HepG2 (cell line): ENCODE measurements around the gene DBN1. TPM values are rescaled to one million over a fixed set of nuclear protein-coding genes. Genes with fewer than 3 reads are reported as not detected.
A peak's percentile ranks its signal among the peaks of the same experiment; 100 is the strongest.

Source experiments
- ATAC-seq: fragments of 200-7000 bp; cut with Tn5 transposase; 3 replicates; pipeline ENCODE4 v1.9.1; 2020; ENCODE audit warnings: mild to moderate bottlenecking, moderate library complexity
- BruUV-seq: library from RNA; stranded (reverse); fragments of 400-500 nt; replicated peaks from 2 replicates; lab custom pipeline; 2021; lab: Mats Ljungman, UMichigan
- CTCF ChIA-PET: fragments of 300-600 bp; formaldehyde crosslinking; extraction: SDS; loops from one replicate; lab custom pipeline; 2021; ENCODE audit warnings: low total read pairs, inconsistent platforms, low intra/inter-chr PET ratio; lab: Yijun Ruan, JAX
- POLR2A ChIA-PET: fragments of 350-600 bp; sonication (Branson Sonifier 250); formaldehyde crosslinking; loops from one replicate; lab custom pipeline; 2020; ENCODE audit warnings: antibody characterized with exemption, inconsistent platforms; lab: Yijun Ruan, JAX
- DNase-seq: peaks from one replicate; pipeline ENCODE4 v3.0.0-alpha.2; 2015; ENCODE audit warnings: low spot score
- FAIRE-seq: peaks from 3 replicates; lab custom pipeline; 2011; peaks lifted over from hg19 to GRCh38; lab: Jason Lieb, UNC
- H2AFZ ChIP-seq: one replicate; pipeline ENCODE4 v1.6.1; 2011; ENCODE audit warnings: low read length, inconsistent platforms
- H3K27ac ChIP-seq: fragments of 300-600 bp; 3 replicates; pipeline ENCODE4 v1.8.0; 2011; ENCODE audit warnings: mixed run types, mild to moderate bottlenecking, mixed read lengths, low read length, inconsistent platforms; ENCODE audit not compliant: insufficient read depth; ENCODE audit errors: extremely low read length
- H3K27me3 ChIP-seq, 2 experiments: fragments of 200-600 bp in 1 of 2; 2 replicates in 1 of 2; 3 replicates in 1 of 2; pipeline versions ENCODE4 v1.6.0 to v1.8.0; 2011; ENCODE audit warnings: low read length in 2 of 2, mild to moderate bottlenecking in 2 of 2, moderate library complexity in 2 of 2, inconsistent platforms in 1 of 2; ENCODE audit not compliant: insufficient read depth in 2 of 2, control insufficient read depth in 1 of 2
- H3K36me3 ChIP-seq, 2 experiments: fragments of 200-600 bp in 1 of 2; replicated peaks in 1 of 2; 2 replicates in 1 of 2; 3 replicates in 1 of 2; pipeline versions ENCODE4 v1.5.1 to v1.8.0; 2011; ENCODE audit warnings: low read length in 2 of 2, inconsistent platforms in 1 of 2; ENCODE audit not compliant: insufficient read depth in 2 of 2, control insufficient read depth in 1 of 2
- H3K4me1 ChIP-seq: 2 replicates; pipeline ENCODE4 v1.5.1; 2012; ENCODE audit warnings: low read length, inconsistent platforms; ENCODE audit not compliant: insufficient read depth
- H3K4me2 ChIP-seq: 2 replicates; pipeline ENCODE4 v1.6.0; 2011; ENCODE audit warnings: low read depth, low read length, inconsistent platforms
- H3K4me3 ChIP-seq, 3 experiments: fragments of 200-600 bp in 1 of 3; sonication (generic), shearing (Covaris generic) in 1 of 3; replicated peaks in 1 of 3; 2 replicates each; pipeline ENCODE4 v1.5.1; 2011 to 2016; ENCODE audit warnings: low read length in 3 of 3, inconsistent platforms in 2 of 3, low read depth in 2 of 3, mild to moderate bottlenecking in 2 of 3, control low read depth in 1 of 3, mixed read lengths in 1 of 3; ENCODE audit not compliant: insufficient read depth in 1 of 3
- H3K79me2 ChIP-seq: one replicate; pipeline ENCODE4 v1.6.1; 2011; ENCODE audit warnings: low read length, inconsistent platforms; ENCODE audit not compliant: insufficient read depth
- H3K9ac ChIP-seq: 2 replicates; pipeline ENCODE4 v1.6.0; 2011; ENCODE audit warnings: mild to moderate bottlenecking, low read depth, low read length, inconsistent platforms; ENCODE audit not compliant: insufficient read depth
- H3K9me3 ChIP-seq: 2 replicates; pipeline ENCODE4 v1.5.1; 2012; ENCODE audit warnings: mild to moderate bottlenecking, low read length
- H4K20me1 ChIP-seq: 2 replicates; pipeline ENCODE4 v1.6.0; 2011; ENCODE audit warnings: inconsistent platforms, mild to moderate bottlenecking, low read length, moderate library complexity; ENCODE audit not compliant: insufficient read depth
- AGO2 ChIP-seq: fragments of 200-400 bp; formaldehyde crosslinking; optimal IDR thresholded peaks from 2 replicates; pipeline ENCODE3; 2017; ENCODE audit warnings: mild to moderate bottlenecking, low read depth, low read length, moderate library complexity
- AHR ChIP-seq: IDR thresholded peaks from 2 replicates; pipeline ENCODE4 v1.6.1; 2018; ENCODE audit warnings: missing genetic modification reagents, missing compliant biosample characterization
- NR2F2 ChIP-seq: IDR thresholded peaks from 2 replicates; pipeline ENCODE4 v1.6.1; 2012; ENCODE audit warnings: low read depth, inconsistent platforms, borderline replicate concordance
- ZNF225 ChIP-seq: sonication (generic); formaldehyde crosslinking; IDR thresholded peaks from 2 replicates; pipeline ENCODE4 v1.4.0; 2020; ENCODE audit warnings: mild to moderate bottlenecking, missing genetic modification reagents
- ZNF839 ChIP-seq: sonication (generic); formaldehyde crosslinking; IDR thresholded peaks from 2 replicates; pipeline ENCODE4 v1.4.0; 2020; ENCODE audit warnings: missing genetic modification reagents, mild to moderate bottlenecking, borderline replicate concordance
- WGBS: methylation state at CpG from one replicate; pipeline ENCODE4 v1.1.6; 2017; ENCODE audit warnings: low lambda C conversion rate; 5-methylcytosine and 5-hydroxymethylcytosine counted together
- in situ Hi-C: cut with HindIII; loops from 2 replicates; pipeline ENCODE4 v1.10.0; 2017; ENCODE audit warnings: low pct_unique_long_range_greater_than_20kb; ENCODE audit not compliant: extremely low pct_ligation_motif_present
- intact Hi-C: fragments of 100-400 bp; cut with micrococcal nuclease; formaldehyde crosslinking; loops from one replicate; pipeline ENCODE4 v1.10.0; 2022; ENCODE audit not compliant: unreplicated experiment
- polyA plus RNA-seq, 8 experiments: library from polyadenylated mRNA; depleted of rRNA in 3 of 8; stranded (reverse) in 7 of 8; unstranded in 1 of 8; fragments of >200 nt; fragmentation: Illumina TruSeq in 4 of 8; extraction: Trizol in 4 of 8; gene quantifications; 2 replicates each; pipeline versions ENCODE4 v1.2.1 to v1.2.3, GENCODE V29; 2011 to 2016; ENCODE audit warnings: low read depth in 4 of 8, missing spikeins in 1 of 8, mixed read lengths in 1 of 8; ENCODE audit not compliant: insufficient read depth in 1 of 8
- total RNA-seq, 5 experiments: library from RNA; depleted of rRNA; stranded (reverse); fragments of >200 nt; fragmentation: Illumina TruSeq; extraction: Trizol; gene quantifications; 2 replicates each; pipeline ENCODE4 v1.2.3, GENCODE V29; 2016; ENCODE audit warnings: low read depth in 1 of 5
- TF ChIP-seq, protein P1 (sequence below): sonication (generic); formaldehyde crosslinking; IDR thresholded peaks from 2 replicates; pipeline ENCODE4 v1.4.0; 2020; ENCODE audit warnings: missing genetic modification reagents
- TF ChIP-seq, protein P2 (sequence below): sonication (generic); formaldehyde crosslinking; IDR thresholded peaks from 2 replicates; pipeline ENCODE4 v1.8.1; 2023; ENCODE audit warnings: mild to moderate bottlenecking, missing genetic modification reagents

Gene DBN1
- total and polyA plus RNA-seq, 2 of the 13 experiments (the other 11 are each of a cell fraction or from before 2014, with no cell fraction given): 27.0 to 37.3 TPM

DNA sequence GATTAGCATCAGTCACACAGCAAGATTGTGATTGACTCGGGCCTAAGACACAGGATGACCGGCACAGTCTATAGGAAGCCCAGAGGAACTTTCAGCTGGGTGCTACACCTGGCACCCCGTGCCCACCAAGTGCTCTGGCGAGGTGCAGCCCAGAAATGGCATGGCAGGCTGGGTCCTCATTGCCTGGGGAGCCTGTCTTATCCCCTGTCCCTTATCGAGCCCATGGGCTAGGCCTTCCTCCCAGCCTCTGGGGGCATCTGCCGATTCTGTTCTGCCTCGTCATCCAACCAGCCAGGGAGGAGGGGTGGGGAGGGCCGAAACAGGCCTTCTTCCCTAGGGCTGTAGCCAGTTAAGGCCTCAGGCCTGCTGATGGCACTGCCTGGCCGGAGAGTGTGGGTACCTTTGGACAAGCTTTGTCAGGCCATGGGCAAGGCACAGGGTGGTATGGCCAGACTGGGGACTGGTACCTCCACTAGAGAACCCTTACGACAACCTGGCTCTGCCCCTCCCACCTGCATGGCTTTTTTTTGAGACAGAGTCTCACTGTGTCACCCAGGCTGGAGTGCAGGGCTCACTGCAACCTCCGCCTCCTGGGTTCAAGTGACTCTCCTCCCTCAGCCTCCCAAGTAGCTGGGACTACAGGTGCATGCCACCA, 45.4 kb downstream of the DBN1 start:
- no TSS peak for BruUV-seq
- ATAC-seq: no peak
- Histone ChIP-seq H3K9ac (peak overlapping the region; percentile 96; the same call in 1 of the 2 replicates), H3K27ac (no peak overlapping the region), H3K36me3 (peaks cover 6 to 14% of the 10 kb centered on the region in 2 experiments; a peak in 3 of 5 replicates), H3K4me1 (peaks cover 43% of the 10 kb centered on the region), H3K4me2 (peak overlapping the region; percentile 95), H3K9me3 (no peaks in the 10 kb centered on the region), H3K79me2 (peaks cover 14% of the 10 kb centered on the region), H4K20me1 (no peaks in the 10 kb centered on the region), H3K4me3 (peak overlapping the region; percentile 69 to 87 (median 76); a peak in 4 of 6 replicates), H3K27me3 (peaks cover 0 to 9% of the 10 kb centered on the region in 2 experiments; a peak in 1 of 5 replicates), H2AFZ (no peak overlapping the region)
- intact Hi-C loops (no loop called here), in situ Hi-C loops (no loop called here)
- TF ChIP-seq, protein P1, sequence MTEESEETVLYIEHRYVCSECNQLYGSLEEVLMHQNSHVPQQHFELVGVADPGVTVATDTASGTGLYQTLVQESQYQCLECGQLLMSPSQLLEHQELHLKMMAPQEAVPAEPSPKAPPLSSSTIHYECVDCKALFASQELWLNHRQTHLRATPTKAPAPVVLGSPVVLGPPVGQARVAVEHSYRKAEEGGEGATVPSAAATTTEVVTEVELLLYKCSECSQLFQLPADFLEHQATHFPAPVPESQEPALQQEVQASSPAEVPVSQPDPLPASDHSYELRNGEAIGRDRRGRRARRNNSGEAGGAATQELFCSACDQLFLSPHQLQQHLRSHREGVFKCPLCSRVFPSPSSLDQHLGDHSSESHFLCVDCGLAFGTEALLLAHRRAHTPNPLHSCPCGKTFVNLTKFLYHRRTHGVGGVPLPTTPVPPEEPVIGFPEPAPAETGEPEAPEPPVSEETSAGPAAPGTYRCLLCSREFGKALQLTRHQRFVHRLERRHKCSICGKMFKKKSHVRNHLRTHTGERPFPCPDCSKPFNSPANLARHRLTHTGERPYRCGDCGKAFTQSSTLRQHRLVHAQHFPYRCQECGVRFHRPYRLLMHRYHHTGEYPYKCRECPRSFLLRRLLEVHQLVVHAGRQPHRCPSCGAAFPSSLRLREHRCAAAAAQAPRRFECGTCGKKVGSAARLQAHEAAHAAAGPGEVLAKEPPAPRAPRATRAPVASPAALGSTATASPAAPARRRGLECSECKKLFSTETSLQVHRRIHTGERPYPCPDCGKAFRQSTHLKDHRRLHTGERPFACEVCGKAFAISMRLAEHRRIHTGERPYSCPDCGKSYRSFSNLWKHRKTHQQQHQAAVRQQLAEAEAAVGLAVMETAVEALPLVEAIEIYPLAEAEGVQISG (CRISPR knock-in tag): 0 out of 2 replicates have a peak, but pooled peaks have one; percentile 7
- TF ChIP-seq ZNF225 (0 out of 2 replicates have a peak, but pooled peaks have one; percentile 47), NR2F2 (no peak), ZNF839 (CRISPR knock-in tag) (peak; percentile 38; the same call in 1 of the 2 replicates), AGO2 (peak; percentile 80), AHR (CRISPR knock-in tag) (no peak)
- TF ChIP-seq, protein P2, sequence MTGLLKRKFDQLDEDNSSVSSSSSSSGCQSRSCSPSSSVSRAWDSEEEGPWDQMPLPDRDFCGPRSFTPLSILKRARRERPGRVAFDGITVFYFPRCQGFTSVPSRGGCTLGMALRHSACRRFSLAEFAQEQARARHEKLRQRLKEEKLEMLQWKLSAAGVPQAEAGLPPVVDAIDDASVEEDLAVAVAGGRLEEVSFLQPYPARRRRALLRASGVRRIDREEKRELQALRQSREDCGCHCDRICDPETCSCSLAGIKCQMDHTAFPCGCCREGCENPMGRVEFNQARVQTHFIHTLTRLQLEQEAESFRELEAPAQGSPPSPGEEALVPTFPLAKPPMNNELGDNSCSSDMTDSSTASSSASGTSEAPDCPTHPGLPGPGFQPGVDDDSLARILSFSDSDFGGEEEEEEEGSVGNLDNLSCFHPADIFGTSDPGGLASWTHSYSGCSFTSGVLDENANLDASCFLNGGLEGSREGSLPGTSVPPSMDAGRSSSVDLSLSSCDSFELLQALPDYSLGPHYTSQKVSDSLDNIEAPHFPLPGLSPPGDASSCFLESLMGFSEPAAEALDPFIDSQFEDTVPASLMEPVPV (CRISPR knock-in tag): peak; percentile 39; the same call in 1 of the 2 replicates
- no peak for FAIRE-seq
- ChIA-PET POLR2A (interaction anchor here (1.1 to 2.4 kb wide), 5 partner anchors 16 to 45 kb away, joined by 3 to 19 read pairs (median 4); no protein-coding TSS in a partner anchor), CTCF (no interaction called here)
- WGBS: 97% methylated on average over 4 of the region's 11 CpGs
- no peak for DNase-seq
